ENCODE data around the gene FAM83F.

The FAM83F gene

DNA sequence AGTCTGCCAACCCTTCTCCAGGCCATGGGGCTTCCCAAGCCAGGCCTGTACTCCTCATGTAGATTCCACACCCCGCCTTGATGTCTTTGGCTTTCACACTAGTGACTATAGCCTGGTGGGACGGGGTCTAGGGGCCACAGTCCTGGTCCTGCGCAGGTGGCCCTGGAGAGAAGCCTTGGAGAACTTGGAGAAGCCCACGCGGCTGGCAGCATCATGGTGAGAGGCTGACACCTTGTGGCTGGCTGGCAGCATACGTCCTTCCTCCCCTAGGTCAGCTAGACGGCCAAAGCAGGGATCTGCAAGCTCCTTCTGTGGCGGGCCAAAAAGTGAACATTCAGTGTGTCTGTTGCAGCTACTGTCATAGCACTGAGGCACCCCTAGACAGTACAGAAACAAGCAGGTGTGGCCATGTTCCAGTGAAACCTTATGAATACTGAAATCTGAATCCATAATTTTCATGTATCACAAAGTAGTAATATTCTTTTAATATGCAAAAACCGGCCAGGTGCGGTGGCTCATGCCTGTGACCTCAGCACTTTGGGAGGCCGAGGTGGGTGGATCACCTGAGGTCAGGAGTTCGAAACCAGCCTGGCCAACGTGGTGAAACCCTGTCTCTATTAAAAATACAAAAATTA is 42.0 kb downstream of the FAM83F start:
- DNase-seq (ENCODE audit: low read depth): no peak

DNA sequence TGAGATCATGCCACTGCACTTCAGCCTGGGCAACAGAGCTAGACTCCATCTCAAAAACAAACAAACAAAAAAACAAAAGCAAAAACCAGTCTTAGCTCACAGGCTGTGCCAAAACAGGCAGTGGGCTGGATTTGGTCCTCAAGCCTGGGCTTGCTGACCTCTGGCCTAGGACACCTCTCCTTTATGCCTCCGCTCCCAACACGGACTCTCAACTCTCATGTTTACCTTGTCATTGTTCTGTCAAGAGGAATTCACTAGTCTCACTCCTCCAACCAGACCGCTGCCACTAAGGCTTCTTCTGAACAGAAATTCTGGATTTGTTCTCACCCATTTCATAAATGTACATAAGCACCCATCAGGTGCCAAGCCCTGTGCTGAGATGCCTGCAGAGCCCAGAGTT is 42.6 kb downstream of the FAM83F start:
- no peak for DNase-seq (ENCODE audit: low read depth)

DNA sequence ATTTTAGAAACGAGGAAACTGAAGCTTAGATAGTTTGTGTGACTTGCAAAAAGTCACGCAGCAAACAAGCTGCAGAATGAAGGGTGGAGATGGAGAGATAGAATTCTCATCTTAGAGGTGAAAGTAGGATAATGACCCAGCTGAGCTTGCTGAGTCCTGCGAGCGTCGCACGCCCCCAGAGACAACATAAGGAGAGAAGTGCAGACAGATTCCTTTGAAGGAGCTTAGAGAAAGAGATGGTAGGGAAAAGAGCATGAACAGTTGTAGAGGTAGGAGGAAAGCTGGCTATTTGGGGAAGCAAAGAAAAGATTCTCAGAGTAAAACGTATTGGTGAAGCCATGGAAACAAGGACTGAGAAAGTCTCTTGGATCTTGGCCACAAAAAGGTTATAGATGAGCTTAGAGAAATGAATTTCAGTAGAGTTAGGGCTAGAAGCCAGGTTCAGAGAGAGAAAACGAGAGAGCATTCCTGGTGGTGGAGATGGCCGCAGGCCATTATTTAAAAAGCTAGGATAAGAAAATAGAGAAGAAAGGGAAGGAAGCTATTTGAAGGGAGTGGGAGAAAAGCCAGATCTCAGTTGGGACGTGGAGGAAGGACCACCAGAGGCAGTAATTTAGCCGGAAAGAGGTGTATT is 44.8 kb downstream of the FAM83F start:
- DNase-seq (ENCODE audit: low read depth): no peak

DNA sequence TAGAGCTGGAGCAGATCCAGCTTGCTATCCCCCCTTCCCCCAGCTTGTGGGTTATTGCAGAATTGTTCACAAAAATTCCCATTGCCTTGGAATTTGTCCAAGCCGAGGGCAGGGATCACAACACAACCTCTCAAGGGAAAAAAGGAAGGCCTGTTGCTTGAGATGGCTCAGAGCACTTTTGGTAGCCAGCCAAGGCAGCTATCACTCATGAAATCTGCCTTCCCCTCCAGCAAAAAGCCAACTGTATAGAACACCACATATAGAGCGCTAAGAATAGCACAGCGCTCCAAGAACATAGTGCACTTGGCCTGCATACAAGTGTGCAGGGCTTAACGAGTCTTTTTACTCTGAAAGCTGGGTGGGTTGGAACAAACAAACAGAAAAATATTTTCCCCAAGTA is 46.2 kb downstream of the FAM83F start:
- DNase-seq (ENCODE audit: low read depth): no peak

DNA sequence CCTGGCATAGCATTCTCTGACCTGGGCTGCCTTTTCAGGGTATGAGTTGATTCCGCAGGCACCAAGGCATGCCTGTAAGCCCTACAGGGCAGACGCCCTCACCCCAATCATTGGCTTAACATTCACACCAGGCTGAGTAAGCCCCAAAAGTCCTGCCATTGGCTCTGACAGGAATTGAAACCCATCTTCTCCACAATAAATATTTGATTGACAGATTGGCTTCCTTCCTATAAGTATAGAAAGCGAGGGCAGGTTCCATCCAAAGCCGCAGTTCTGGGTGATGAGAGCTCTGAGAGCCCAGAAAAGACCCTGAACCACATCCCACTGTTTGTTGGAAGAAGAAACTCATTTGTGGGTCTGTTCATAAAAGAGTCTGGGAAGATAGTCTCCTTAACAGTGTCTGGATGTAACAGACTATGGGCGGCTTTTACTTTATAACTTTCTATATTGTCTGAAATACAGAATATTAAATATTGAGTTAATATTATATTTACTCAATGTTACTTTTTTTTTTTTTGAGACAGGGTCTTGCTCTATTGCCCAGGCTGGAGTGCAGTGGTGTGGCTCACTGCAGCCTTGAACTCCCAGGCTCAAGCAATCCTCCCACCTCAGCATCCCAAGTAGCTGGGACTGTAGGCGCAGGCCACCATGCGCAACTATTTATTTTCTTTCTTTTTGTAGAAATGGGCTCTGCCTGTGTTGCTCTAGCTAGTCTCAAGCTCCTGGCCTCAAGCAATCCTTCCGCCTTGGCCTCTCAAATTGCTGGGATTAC is 46.8 kb downstream of the FAM83F start:
- no peak for DNase-seq (ENCODE audit: low read depth)

DNA sequence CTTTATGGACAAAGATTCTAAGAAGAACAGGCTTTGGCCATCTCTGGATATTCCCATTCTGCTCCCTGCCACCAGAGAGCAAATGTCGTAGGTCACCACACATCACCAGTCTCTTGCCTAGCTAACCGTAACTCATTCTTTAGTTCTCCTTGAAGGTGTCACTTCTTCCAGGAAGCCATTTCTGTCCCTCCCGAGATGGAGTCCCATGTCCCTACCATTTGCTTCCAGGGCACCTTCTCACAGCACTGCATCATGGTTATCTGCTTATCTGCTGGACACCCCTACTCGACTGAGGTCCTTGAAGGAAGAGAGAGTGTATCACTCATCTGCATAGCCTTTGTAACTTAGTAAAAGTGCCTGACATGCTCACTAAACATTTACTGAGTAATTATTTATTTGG is 47.6 kb downstream of the FAM83F start:
- no peak for DNase-seq (ENCODE audit: low read depth)

DNA sequence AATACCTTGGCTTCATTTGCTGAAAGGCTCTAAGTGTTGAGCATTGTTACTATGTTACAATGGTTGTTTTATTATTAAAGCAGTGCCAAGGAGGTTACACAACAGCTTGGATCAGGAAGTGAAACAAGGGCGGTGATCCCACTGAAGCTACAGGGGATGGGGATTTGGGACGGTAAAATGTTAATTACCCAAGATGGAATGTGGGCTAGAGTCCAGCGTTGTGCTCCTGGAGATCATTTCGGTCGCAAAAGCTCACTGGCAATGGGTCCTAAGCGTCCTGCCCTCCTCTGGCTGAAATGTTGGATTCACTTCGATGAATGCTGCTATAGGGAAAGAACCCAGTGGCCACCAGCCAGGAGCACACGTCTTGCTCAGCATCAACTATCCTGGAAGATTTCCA is 48.3 kb downstream of the FAM83F start:
- DNase-seq (ENCODE audit: low read depth): no peak

DNA sequence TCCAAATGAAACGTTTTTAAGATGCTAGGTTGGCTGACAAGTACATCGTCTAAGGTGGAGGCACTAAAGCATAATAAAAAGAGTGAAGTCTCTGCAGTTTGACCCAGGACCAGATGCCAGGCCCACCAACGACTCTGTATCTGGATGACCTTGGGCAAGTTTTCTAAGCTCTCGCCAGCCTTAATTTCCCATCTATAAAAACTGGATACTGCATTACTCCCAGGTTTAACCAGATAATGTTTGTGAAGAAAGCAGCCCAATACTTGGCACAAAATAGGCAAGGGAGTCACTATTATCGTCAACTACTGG is 49.0 kb downstream of the FAM83F start:
- no peak for DNase-seq (ENCODE audit: low read depth)

DNA sequence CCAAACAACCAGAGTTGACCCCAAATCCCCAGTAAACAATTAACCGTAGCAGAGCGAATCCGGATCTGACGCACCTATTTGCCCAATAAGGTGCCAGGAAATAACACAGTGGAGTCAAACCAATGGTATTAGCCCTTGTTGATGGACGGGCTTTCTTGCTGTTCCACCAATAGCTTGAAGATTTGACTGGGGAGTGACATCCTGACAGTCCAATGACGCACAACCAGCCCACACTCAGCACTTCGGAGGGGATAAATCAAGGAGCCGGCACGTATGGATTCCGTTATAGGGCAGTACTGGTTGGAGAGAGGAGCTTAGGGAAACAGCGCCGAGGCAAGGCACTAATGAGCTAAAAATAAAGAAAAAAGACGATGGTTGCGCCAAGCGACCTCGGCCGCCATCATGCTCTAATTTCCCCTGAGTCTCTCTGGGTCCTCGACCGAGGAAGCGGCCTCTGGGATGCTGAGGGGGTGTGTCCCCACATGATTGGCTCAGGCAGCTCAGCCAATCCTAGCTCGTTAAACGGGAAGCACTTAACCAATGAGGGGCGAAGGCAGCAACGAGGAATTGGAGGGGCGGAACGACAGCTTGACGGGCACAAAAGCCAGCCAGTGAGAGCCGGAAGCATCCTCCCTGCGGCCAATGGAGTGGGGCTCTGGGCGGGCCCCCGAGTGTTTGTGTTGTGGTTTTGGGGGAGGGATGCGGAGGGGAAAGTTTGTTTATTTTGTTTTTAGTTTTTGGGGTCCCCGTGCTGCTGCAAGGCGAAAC is 49.5 kb downstream of the FAM83F start:
- DNase-seq (ENCODE audit: low read depth): peak; percentile 98

DNA sequence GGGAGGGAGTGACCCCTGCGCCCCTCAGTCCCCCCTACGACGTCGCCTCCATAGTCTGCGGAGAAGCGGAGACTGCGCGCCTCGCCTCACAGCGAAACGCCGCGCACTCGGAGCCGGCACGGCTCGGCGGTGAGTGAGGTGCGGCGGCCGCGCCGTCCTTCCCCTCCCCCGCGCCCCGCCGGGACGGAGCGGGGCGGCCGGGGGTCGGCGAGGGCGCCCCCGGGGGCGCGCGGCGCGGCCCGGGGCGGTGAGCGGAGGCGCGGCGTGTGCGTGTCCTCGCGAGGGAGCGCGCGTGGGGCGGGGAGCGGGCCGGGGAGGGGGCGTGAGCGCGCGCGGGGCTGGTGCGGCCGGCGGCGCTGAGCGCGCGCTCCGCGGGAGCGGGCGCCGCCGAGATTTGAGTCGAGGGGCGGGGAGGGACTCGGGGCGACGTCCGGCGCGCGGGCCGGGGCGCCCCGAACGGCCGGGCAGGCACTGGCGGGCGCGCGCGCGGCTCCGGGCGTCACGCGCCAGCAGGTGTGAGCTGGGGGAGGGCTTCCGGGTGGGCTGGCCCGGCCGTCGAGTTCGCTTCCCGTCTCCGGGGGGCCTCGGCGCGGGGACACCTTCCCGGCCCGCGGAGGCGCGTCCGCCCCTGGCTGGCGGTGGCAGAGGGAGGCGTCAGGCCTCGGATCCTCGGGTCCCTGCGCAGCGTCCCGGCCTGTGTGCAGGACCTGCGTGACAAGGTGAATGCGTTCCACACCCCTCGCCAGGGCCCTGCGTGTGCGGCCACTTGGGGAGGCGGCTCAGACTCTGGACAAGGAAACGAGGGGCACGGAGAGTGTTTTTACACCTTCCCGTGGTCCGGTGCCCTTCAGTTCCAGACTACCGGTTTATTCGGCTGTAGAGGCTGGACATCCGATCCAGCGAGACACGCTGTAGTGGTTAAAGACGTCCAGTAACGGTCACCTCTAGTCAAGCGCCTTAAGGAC is 50.4 kb downstream of the FAM83F start:
- no peak for DNase-seq (ENCODE audit: low read depth)

DNA sequence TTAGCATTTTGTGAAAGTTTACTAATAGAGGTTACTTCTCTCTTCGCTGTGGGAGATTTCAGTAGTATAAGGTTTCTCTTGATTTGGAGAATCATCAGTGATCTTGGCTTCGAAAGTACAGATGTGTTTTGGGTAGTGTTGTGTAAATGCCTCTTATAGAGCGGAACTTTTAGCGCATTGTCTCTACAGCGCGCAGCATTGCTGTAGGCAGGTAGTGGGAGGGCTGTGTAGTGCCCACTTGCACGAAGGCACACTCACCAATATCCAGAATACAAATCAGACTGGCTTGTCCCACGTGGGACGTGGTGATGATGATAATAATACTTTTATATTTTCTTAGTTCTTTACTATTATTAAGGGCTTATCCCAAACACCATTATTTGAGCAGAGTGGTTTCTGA is 51.4 kb downstream of the FAM83F start:
- DNase-seq (ENCODE audit: low read depth): no peak

DNA sequence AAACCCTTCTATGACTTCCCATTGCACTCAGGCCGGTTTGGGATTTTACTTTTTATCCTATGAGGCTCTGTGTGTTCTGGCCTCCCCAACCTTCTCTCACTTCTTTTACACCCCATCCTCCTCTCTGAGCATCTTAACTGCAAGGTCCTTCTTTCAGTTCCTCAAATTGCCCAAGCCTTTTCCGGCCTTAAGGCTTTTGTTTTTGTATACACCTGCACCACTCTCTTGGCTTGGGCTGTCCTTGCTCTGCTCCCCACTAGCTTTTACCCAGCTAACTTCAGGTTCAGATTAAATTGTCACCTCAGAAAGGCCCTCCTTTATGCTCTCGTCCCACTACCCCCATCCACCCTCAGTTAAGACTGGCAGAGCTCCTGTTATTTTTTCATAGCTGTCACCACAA is 55.5 kb downstream of the FAM83F start:
- no peak for DNase-seq (ENCODE audit: low read depth)

DNA sequence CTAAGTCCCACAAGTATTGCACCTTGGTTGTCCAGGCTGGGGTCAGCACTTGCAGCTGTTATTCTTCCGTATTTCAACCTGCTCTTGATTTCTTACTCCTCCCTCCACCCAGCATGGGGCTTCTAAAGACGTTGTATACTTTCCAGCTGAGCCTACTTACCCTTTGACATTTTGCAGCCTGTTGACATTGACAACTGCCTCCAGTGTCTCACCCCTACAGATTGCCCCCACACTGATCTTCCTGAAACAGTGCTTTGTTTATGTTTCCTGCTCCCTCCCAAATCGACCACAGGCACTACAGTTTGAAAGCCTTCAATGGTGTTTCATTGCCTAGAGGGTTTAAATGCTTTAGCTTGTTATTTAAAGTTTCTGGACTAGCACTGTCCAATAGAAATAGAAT is 56.6 kb downstream of the FAM83F start:
- no peak for DNase-seq (ENCODE audit: low read depth)

DNA sequence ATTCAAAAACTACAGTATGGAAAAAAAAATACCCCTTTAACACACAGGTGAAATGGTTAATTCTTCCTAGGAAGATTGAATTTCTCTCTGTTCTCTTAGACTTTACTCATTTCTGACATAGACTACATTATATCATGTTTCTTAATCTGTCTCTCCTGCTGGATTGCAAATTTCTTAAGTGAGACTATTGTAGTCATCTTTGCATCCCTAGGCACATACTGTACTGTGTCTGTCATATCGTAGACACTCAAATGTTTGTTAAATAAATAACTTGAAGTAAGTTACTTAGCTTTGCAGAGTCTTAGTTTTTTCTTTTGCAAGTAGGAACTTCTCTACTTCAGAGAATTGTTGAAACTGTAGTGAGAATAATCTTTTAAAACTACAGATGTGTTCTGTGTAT is 58.7 kb downstream of the FAM83F start:
- DNase-seq (ENCODE audit: low read depth): no peak

DNA sequence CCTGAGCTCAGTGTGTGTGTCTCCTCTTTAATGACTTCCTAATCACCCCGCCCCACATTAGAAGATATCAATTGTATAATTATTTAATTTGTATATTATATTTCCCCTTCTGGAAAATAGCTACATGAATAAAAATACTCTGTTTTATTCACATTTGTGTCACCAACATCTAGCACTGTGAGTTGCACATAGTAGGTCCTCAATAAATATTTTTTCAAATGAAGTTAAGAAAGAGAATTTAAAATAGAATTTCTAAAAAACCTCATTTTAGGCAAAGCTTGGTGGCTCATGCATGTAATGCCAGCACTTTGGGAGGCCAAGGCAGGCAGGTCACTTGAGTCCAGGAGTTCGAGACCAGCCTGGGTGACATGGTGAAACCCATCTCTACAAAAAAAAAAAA is 59.7 kb downstream of the FAM83F start:
- no peak for DNase-seq (ENCODE audit: low read depth)

DNA sequence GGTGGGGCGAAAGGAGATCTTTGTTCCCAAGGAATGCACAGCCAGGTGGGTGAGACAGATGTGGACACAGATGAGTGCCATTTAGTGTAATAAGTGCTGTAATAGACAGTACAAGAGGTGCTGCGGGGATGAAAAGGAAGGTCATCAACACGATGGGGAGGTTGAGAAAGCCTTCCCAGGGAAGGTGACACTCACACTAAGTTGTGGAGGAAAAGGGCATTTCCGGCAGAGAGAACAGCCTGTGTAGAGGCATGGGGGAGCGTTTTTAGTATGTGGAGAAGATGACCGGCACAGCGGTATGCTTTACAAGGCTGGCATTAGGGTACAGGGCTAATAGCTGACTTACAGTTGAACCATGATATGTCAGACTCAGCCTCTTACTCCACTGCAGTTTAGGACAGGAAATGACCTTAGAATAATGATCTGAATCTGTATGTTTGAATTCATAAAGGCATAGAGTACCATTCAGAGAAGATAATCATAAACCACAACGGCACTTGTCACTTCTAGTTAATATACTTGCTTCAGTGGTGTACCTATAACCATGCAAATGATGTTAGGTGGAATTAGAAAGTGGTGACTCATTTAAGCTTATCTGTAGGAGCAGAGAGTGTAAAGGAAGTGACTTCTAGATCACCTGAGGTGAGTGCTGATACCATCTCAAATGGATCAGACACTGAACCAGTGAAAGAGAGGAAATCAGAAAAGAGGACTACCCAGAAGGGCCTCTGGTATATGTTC is 60.6 kb downstream of the FAM83F start:
- DNase-seq (ENCODE audit: low read depth): no peak

DNA sequence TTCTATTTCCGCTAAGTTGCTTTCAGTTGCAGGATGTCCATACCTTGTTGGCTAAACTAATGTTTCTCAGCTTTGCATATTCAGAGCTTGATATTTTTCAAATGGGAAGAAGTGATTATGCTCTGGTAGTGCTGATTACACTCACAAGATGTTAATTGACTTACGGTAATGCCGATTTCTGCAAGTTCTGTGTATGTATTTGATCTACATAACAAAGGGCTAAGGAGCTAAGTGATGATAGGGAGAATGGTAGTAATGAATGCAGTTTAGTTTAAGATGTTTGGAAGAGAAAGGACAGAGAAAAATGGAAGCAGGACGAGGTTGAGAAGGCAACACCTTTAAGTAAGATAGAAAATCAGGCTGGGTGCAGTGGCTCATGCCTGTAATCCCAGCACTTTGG is 61.4 kb downstream of the FAM83F start:
- no peak for DNase-seq (ENCODE audit: low read depth)

DNA sequence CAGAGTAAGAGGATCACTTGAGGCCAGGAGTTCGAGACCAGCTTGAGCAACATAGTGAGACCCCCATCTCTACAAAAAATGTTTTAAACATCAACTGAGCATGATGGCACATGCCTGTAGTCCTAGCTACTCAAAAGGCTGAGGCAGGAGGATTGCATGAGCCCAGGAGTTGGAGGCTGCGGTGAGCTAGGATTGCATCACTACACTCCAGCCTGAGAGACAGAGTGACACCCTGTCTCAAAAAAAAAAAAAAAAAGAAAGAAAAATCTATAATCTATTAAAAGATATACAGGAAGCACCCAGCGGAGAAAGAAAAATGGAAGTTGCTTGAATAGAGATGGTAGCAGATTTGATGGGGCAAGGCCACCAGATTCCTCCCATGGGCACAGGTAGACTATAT is 61.8 kb downstream of the FAM83F start:
- DNase-seq (ENCODE audit: low read depth): no peak

DNA sequence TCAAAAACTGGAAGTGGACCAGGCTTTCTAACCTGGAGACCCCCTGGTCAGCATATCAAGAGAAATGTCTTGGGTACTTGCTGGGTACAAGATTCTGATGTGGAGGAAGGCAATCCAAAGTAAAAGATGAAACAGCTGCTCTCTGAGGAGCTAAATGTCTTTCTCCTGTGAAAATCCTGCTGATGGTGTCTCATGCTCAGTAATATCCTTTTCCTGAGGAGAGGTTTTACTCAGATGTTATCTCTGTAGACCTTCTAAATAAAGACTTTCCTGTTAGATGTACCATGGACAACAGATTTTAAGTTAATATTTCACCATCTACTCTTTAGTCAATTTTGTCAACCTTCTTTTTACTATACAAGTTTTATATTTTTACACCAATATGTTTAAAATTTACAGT is 62.9 kb downstream of the FAM83F start:
- no peak for DNase-seq (ENCODE audit: low read depth)

DNA sequence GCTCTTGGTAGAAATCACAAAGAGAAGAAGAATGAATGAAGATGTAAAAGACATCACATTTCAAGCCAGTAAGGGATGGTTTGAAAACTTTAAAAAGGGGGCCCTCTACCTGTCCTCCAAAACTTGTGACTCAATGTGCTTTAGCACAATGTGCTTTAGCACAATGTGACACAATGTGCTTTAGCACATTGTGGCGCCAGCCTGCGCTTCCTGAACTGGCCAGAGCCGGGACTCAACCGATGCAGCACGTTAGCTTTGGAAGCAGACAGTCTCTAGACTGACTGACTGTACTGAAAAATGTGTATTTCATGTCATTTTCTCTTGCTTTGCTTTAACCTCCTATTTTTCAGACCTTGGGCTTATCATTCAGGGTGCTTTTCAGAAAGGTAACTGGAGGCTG is 63.5 kb downstream of the FAM83F start:
- DNase-seq (ENCODE audit: low read depth): no peak

DNA sequence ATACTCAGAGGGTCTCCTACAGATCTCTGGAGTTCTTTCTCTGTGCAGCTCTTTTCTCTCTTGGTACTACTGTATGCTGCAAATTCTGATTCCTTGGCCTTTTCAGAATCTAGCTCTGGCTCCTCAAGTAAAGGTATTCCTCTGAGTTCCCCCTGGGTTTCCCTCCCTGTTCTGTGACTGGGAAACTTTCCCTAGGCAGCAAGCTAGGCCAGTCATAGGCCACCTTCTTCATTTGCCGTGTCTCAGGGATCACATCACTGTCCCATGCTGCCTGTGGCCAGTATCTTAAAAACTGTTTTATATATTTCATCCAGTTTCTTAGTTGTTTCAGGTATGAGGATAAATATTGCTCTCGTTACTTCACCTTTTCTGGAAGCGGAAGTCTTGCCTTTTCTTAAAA is 71.2 kb downstream of the FAM83F start:
- no peak for DNase-seq (ENCODE audit: low read depth)

Data from non-pigmented ciliary epithelial cell (primary cell).